GM12865 (cell line): ENCODE data around the gene NHS.

Source experiments
- DNase-seq: peaks from one replicate; pipeline ENCODE4 v3.0.0; 2010; ENCODE audit warnings: low read depth
- H3K4me3 ChIP-seq: 2 replicates; pipeline ENCODE4 v1.5.1; 2011; ENCODE audit warnings: mild to moderate bottlenecking, low read depth, low read length, control low read depth
- CTCF ChIP-seq: IDR thresholded peaks from 2 replicates; pipeline ENCODE4 v1.5.1; 2011; ENCODE audit warnings: low read length, control low read depth, low read depth, inconsistent platforms; ENCODE audit not compliant: insufficient read depth; ENCODE audit errors: missing control alignments

NHS gene

GRCh38 chrX:17511556-17511955 lies 136.6 kb downstream of the NHS start:
- TF ChIP-seq CTCF = no peak
- DNase-seq = no peak
- no peak overlapping the region for H3K4me3 ChIP-seq

DNA sequence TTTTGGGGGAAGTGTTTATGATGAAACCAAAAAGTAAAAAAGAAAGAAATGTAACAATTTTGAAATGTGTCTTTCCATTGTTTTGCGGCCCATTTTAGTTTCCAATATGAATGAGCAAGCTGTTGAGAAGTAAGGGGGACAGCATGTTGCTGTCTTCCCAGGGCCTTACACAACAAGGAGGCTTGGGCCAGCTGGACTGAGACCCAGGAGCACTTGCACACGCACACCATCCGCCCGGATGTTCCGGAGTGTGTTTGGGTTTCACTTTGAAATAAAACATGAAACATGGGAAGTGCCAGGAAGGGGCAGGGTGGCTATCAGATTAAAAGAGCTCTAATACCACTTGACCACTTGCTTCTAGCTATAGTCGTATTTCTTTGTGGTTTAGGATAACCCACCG lies 144.4 kb downstream of the NHS start:
- DNase-seq = no peak
- no peak for TF ChIP-seq CTCF
- H3K4me3 ChIP-seq = no peak overlapping the region

- DNase-seq = no peak
- TF ChIP-seq CTCF = no peak
- H3K4me3 ChIP-seq = no peak overlapping the region
Observed at GRCh38 chrX:17520016-17520615, 145.1 kb downstream of the NHS start.

DNA sequence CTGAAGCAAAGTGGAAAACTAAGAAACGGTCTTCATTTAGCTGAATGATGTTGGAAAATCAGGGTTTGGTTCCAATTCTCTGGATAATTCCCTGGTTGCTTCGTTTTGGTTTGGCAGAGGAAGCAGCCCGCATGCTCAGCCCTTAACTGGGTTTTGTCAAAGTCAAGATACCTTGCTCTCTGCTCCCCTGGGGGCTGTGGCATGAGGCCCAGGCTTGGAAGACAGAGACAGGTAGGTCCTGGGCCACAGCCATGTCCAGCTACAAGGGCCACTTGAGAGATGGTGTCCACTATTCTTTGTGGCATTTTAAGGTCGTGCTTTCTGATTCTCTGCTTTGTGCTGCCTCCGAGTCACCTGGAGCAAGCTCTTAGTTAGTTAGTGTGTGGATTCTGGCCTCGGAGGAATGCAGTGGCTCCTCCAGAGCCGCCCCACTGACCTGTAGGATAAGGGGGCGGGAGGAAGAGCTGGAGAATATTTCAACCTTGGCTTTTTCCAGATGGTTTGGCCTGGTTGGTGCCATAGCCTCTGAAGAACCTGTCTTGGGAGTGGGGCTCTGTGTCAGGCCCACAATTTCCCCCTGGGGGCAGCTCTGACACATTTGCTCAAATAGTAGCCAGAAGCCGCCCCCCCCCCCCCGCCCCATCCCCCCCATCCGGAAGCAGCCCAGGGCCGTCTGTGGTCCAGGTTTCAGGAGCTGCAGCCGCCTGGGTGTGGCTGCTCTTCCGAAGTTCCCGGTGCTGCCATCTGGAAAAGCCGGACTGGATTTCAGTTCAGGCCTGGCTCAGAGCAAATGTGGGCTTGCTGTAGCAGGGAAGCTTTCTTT lies 147.1 kb downstream of the NHS start:
- peak; percentile 6 for DNase-seq
- H3K4me3 ChIP-seq = no peak overlapping the region
- no peak for TF ChIP-seq CTCF

GRCh38 chrX:17525266-17525665 lies 150.3 kb downstream of the NHS start:
- no peak for TF ChIP-seq CTCF
- H3K4me3 ChIP-seq = no peak overlapping the region
- no peak for DNase-seq

DNA sequence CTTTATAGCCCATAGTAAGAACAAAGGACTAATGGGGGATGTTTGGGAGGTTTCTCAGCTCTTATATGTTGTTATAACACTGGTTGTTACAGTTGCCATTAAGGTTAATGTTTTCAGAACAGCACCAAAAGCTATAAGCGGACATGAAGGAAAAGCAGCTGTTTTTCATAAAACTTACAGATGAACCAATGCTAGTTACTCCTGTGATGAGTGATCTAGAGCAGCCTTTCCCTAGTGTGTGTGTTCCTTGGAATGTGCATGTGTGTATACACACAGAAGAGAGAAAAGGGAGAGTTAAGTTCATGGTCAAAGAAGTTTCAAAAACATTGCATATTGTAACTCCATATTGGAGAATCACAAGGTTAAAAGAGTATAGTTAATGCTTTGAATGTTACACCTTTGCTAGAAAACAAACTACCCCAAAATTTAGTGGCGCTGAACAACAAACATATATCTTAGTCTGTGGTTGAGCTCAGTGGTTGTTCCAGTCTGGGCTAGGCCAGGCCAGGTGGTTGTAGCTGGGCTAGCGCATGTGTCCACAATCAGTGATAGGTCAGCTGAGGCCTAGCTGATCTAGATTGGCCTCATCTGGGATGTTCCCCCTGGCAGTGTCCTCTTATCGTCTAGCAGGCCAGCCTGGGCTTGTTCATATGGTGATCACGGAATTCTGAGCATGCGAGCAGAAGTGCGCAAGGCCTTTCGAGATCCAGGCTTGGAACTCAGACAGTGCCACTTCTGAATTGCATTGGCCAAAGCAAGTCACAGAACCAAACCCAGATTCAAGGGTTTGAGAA lies 151.0 kb downstream of the NHS start:
- H3K4me3 ChIP-seq = no peak overlapping the region
- no peak for TF ChIP-seq CTCF
- DNase-seq = no peak
